ENCODE measurements around the gene CBX7. TPM values are rescaled to one million over a fixed set of nuclear protein-coding genes. Genes with fewer than 3 reads are reported as not detected.

The CBX7 gene
- total and polyA plus RNA-seq, 2 of the 8 experiments (the other 6 are each of a cell fraction or from before 2014, with no cell fraction given): 6.9 to 8.7 TPM

DNA sequence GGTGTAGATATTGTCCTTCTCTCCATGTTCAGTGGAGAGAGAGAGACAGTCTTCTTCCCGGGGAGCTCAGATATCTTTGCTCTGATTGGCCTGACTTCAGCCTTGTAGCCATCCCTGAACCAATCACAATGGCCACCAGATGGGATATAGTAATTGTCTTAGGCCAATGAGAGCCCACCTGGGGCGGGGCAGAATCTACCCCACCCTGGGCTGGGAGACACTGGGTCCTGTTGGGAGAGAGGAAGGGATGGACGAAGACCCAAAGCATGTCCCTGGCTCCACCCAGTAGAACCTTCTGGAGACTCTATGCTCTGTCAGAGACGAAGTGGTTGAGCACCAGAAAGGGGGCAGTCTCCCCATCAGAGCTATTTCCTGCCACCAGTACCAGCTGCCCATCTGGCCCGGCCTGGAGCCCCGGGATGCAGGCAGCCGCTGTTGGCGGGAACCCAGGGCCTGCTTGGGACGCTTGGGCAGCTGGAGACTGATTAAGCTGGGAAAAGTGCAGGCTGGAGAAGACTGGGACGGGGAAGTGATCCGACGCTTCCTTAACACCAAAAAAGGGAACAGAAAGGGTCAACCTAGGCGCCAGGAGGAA lies 31.6 kb upstream of the CBX7 start (continued):
- TF ChIP-seq POLR2A (IDR thresholded peaks at IDR 0.05; ENCODE audit: control extremely low read depth in 1 of 2, low read depth in 2 of 2, low read length in 2 of 2) (no peak; a peak in 1 of 3 replicates), CBX5 (IDR thresholded peaks at IDR 0.05; ENCODE audit: low read depth, low read length) (no peak), BACH1 (IDR thresholded peaks at IDR 0.05; ENCODE audit: low read length) (no peak), TCF12 (IDR thresholded peaks at IDR 0.05; ENCODE audit: low read depth, low read length) (no peak)
